Measurements from ENCODE around the gene B3GALT5.

- TF ChIP-seq CTCF (IDR thresholded peaks at IDR 0.05; ENCODE audit: insufficient read depth, low read depth, low read length) (no peak), EZH2 (IDR thresholded peaks at IDR 0.05; ENCODE audit: insufficient read depth, low read length) (no peak)
These were observed 11.4 kb upstream of the B3GALT5 start for GRCh38 chr21:39601187-39601928.
